Loucy (cell line): ENCODE data around the gene PRKX.

Experiments used
- H2AFZ ChIP-seq: fragments of 200-600 bp; sonication (generic); 2 replicates; pipeline ENCODE4 v1.6.0; 2016; ENCODE audit warnings: antibody characterized with exemption, mild to moderate bottlenecking, low read length, moderate library complexity
- H3F3A ChIP-seq: fragments of 200-600 bp; 2 replicates; pipeline ENCODE4 v1.6.0; 2016; ENCODE audit warnings: antibody characterized with exemption, low read depth, mild to moderate bottlenecking
- H3K27me3 ChIP-seq: fragments of 200-600 bp; sonication (generic); 2 replicates; pipeline ENCODE4 v1.6.1; 2014; ENCODE audit warnings: low read length, mild to moderate bottlenecking; ENCODE audit not compliant: insufficient read depth, poor library complexity, severe bottlenecking
- H3K36me3 ChIP-seq: fragments of 200-600 bp; sonication (generic); 2 replicates; pipeline ENCODE4 v1.6.1; 2016; ENCODE audit warnings: low read length; ENCODE audit not compliant: insufficient read depth
- H3K4me1 ChIP-seq: fragments of 200-600 bp; sonication (generic); 2 replicates; pipeline ENCODE4 v1.5.1; 2014; ENCODE audit warnings: low read length, mild to moderate bottlenecking; ENCODE audit not compliant: insufficient read depth, poor library complexity, severe bottlenecking
- H3K4me2 ChIP-seq: fragments of 200-600 bp; sonication (generic); 2 replicates; pipeline ENCODE4 v1.6.0; 2014; ENCODE audit warnings: antibody characterized with exemption, low read length, low read depth, mild to moderate bottlenecking; ENCODE audit not compliant: poor library complexity, severe bottlenecking
- H3K4me3 ChIP-seq: fragments of 200-600 bp; sonication (generic); 2 replicates; pipeline ENCODE4 v1.5.1; 2014; ENCODE audit warnings: low read length, mild to moderate bottlenecking, mixed read lengths; ENCODE audit not compliant: poor library complexity, severe bottlenecking
- H3K79me2 ChIP-seq: fragments of 200-600 bp; sonication (generic); 2 replicates; pipeline ENCODE4 v1.6.1; 2014; ENCODE audit warnings: low read length; ENCODE audit not compliant: insufficient read depth
- H3K9ac ChIP-seq: fragments of 200-600 bp; sonication (generic); 2 replicates; pipeline ENCODE4 v1.6.0; 2014; ENCODE audit warnings: mild to moderate bottlenecking, low read depth, low read length, moderate library complexity; ENCODE audit not compliant: poor library complexity, severe bottlenecking
- H3K9me2 ChIP-seq: fragments of 200-600 bp; sonication (generic); replicated peaks from 2 replicates; pipeline ENCODE4 v1.6.1; 2016; ENCODE audit warnings: low read depth, low read length, mixed read lengths
- H3K9me3 ChIP-seq: fragments of 200-600 bp; sonication (generic); 2 replicates; pipeline ENCODE4 v1.6.1; 2014; ENCODE audit warnings: mild to moderate bottlenecking, antibody characterized with exemption, low read length, low read depth; ENCODE audit not compliant: insufficient read depth
- H4K20me1 ChIP-seq: fragments of 200-600 bp; sonication (generic); 2 replicates; pipeline ENCODE4 v1.6.0; 2014; ENCODE audit warnings: antibody characterized with exemption, low read length, mild to moderate bottlenecking; ENCODE audit not compliant: insufficient read depth, poor library complexity, severe bottlenecking
- EZH2phosphoT487 ChIP-seq: fragments of 200-600 bp; IDR thresholded peaks from 2 replicates; pipeline ENCODE4 v1.6.1; 2018; ENCODE audit warnings: antibody characterized with exemption, mild to moderate bottlenecking, moderate library complexity, borderline replicate concordance
- TF ChIP-seq, protein P1 (sequence below): fragments of 200-600 bp; sonication (generic); conservative IDR thresholded peaks from 2 replicates; pipeline ENCODE4 v1.5.1; 2014; ENCODE audit warnings: mild to moderate bottlenecking, antibody characterized with exemption, low read length

The PRKX gene

DNA sequence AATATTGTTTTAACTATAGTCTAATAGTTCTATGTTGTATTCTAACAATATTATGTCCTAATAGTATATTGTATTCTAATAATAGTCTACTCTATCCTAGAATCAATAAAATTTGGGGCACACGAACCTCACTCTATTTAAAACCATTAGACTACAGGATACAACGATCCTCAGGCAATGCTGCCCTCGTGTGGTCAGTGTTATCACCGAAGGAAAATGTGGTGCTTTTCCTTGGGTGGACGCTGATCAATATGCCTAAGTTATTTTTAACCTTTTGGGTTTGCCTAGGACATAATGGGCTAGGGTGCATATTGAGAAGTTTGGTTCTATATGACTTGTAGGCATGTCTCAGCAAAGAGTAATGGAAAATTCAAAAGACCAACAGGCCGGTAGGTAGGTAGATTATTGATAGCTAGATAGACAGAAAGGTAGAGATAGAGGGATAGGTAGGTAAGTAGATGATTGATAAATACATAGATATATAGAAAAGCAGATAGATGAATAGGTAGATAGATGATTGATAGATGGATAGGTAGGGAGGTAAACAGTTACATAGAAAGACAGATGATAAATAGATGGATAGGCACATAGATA, 75.1 kb downstream of the PRKX start:
- Histone ChIP-seq H3K4me1 (no peaks in the 10 kb centered on the region), H3K36me3 (peaks cover under 1% of the 10 kb centered on the region; the same call in 1 of the 2 replicates), H3K4me2 (no peak overlapping the region), H3K9me2 (no peaks in the 10 kb centered on the region), H3F3A (no peaks in the 10 kb centered on the region), H3K9ac (no peak overlapping the region), H4K20me1 (no peaks in the 10 kb centered on the region), H3K4me3 (no peak overlapping the region), H3K27me3 (no peaks in the 10 kb centered on the region), H3K79me2 (no peaks in the 10 kb centered on the region), H2AFZ (no peak overlapping the region), H3K9me3 (no peaks in the 10 kb centered on the region)
- TF ChIP-seq, protein P1, sequence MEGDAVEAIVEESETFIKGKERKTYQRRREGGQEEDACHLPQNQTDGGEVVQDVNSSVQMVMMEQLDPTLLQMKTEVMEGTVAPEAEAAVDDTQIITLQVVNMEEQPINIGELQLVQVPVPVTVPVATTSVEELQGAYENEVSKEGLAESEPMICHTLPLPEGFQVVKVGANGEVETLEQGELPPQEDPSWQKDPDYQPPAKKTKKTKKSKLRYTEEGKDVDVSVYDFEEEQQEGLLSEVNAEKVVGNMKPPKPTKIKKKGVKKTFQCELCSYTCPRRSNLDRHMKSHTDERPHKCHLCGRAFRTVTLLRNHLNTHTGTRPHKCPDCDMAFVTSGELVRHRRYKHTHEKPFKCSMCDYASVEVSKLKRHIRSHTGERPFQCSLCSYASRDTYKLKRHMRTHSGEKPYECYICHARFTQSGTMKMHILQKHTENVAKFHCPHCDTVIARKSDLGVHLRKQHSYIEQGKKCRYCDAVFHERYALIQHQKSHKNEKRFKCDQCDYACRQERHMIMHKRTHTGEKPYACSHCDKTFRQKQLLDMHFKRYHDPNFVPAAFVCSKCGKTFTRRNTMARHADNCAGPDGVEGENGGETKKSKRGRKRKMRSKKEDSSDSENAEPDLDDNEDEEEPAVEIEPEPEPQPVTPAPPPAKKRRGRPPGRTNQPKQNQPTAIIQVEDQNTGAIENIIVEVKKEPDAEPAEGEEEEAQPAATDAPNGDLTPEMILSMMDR, result peak; percentile 60
- no peak for TF ChIP-seq EZH2phosphoT487

DNA sequence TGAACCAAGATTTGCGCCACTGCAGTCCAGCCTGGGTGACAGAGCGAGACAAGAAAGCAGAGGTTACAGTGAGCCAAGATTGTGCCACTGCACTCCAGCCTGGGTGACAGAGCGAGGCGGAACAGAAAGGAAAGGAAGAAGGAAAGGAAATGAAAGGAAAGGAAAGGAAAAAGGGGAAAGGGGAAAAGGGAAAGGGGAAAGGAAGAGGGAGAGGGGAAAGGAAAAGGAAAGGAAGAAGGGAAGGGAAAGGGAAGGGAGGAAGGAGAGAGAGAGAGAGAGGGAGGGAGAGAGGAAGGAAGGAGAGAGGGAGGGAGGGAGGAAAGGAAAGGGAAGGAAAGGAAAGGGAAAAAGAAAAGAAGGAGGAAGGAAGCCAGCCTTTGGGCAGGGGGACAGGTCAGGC, 76.6 kb downstream of the PRKX start:
- H3K4me2 ChIP-seq, result no peak overlapping the region
- no peaks in the 10 kb centered on the region for H3F3A ChIP-seq
- H3K4me1 ChIP-seq, result no peaks in the 10 kb centered on the region
- H4K20me1 ChIP-seq, result no peaks in the 10 kb centered on the region
- no peak for TF ChIP-seq EZH2phosphoT487
- TF ChIP-seq, protein P1, result no peak
- H3K4me3 ChIP-seq, result no peak overlapping the region
- H3K9me3 ChIP-seq, result no peaks in the 10 kb centered on the region
- H3K79me2 ChIP-seq, result no peaks in the 10 kb centered on the region
- H3K9me2 ChIP-seq, result no peaks in the 10 kb centered on the region
- no peak overlapping the region for H2AFZ ChIP-seq
- H3K36me3 ChIP-seq, result no peaks in the 10 kb centered on the region; the same call in 1 of the 2 replicates
- no peak overlapping the region for H3K9ac ChIP-seq
- no peaks in the 10 kb centered on the region for H3K27me3 ChIP-seq

DNA sequence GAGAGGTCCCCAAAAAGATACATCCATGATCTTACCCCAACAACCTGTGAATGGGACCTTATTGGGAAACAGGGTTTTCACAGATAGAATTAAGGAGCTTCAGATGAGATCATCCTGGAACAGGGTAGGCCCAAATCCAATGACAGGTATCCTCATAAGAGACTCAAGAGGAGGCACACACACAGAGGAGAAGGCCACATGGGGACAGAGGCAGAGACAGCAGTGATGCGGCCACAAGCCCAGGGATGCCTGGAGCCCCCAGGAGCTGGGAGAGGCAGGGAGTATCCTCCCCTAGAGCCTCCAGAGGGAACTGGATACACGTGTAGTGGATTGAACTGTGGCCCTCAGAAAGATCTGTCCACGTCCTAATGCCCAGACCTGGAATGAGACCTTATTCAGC, 82.3 kb downstream of the PRKX start:
- Histone ChIP-seq H4K20me1 (no peaks in the 10 kb centered on the region), H3K4me1 (no peaks in the 10 kb centered on the region), H3F3A (no peaks in the 10 kb centered on the region), H3K36me3 (peaks cover 5% of the 10 kb centered on the region; the same call in 1 of the 2 replicates), H3K9me3 (no peaks in the 10 kb centered on the region), H3K4me2 (no peak overlapping the region), H3K79me2 (no peaks in the 10 kb centered on the region), H3K9me2 (no peaks in the 10 kb centered on the region), H2AFZ (no peak overlapping the region), H3K9ac (no peak overlapping the region), H3K4me3 (no peak overlapping the region), H3K27me3 (no peaks in the 10 kb centered on the region)
- TF ChIP-seq EZH2phosphoT487, result no peak
- TF ChIP-seq, protein P1, result no peak
